ENCODE data around the gene CRYBA2. TPM values are rescaled to one million over a fixed set of nuclear protein-coding genes. Genes with fewer than 3 reads are reported as not detected.
A peak's percentile ranks its signal among the peaks of the same experiment; 100 is the strongest.

Gene CRYBA2
- total RNA-seq, 1 donor from 2014 or later: not detected

GRCh38 chr2:219030177-219030940, 37.1 kb upstream of the CRYBA2 start:
- H3K27me3 ChIP-seq (ENCODE audit: low read depth): peaks cover 91% of the 10 kb centered on the region
- no peaks in the 10 kb centered on the region for H3K36me3 ChIP-seq
- no peak overlapping the region for H3K27ac ChIP-seq (replicated peaks)
- no peak for DNase-seq
- no peak overlapping the region for H3K4me3 ChIP-seq
- H3K4me1 ChIP-seq: no peaks in the 10 kb centered on the region
- TF ChIP-seq CTCF (IDR thresholded peaks at IDR 0.05; ENCODE audit: borderline replicate concordance): no peak
- H3K9me3 ChIP-seq (replicated peaks): no peaks in the 10 kb centered on the region
- intact Hi-C loops (cut with micrococcal nuclease): no loop called here

GRCh38 chr2:219029829-219030165, 36.6 kb upstream of the CRYBA2 start:
- H3K36me3 ChIP-seq: no peaks in the 10 kb centered on the region
- H3K27ac ChIP-seq (replicated peaks): no peak overlapping the region
- no peak overlapping the region for H3K4me3 ChIP-seq
- intact Hi-C loops (cut with micrococcal nuclease): no loop called here
- peak; percentile 97 for TF ChIP-seq CTCF (IDR thresholded peaks at IDR 0.05; ENCODE audit: borderline replicate concordance)
- no peaks in the 10 kb centered on the region for H3K4me1 ChIP-seq
- peaks cover 88% of the 10 kb centered on the region for H3K27me3 ChIP-seq (ENCODE audit: low read depth)
- DNase-seq: peak; percentile 70
- H3K9me3 ChIP-seq (replicated peaks): no peaks in the 10 kb centered on the region

GRCh38 chr2:219028996-219029828, 36.0 kb upstream of the CRYBA2 start:
- no peak overlapping the region for H3K4me3 ChIP-seq
- no peaks in the 10 kb centered on the region for H3K36me3 ChIP-seq
- H3K9me3 ChIP-seq (replicated peaks): no peaks in the 10 kb centered on the region
- H3K4me1 ChIP-seq: no peaks in the 10 kb centered on the region
- no peak for DNase-seq
- peaks cover 88% of the 10 kb centered on the region for H3K27me3 ChIP-seq (ENCODE audit: low read depth)
- intact Hi-C loops (cut with micrococcal nuclease): no loop called here
- H3K27ac ChIP-seq (replicated peaks): no peak overlapping the region
- TF ChIP-seq CTCF (IDR thresholded peaks at IDR 0.05; ENCODE audit: borderline replicate concordance): no peak

GRCh38 chr2:219028141-219028540, 34.9 kb upstream of the CRYBA2 start:
- no peak for TF ChIP-seq CTCF (IDR thresholded peaks at IDR 0.05; ENCODE audit: borderline replicate concordance)
- Histone ChIP-seq H3K27me3 (ENCODE audit: low read depth) (peaks cover 88% of the 10 kb centered on the region), H3K27ac (replicated peaks) (no peak overlapping the region), H3K4me3 (no peak overlapping the region), H3K36me3 (no peaks in the 10 kb centered on the region), H3K4me1 (no peaks in the 10 kb centered on the region), H3K9me3 (replicated peaks) (no peaks in the 10 kb centered on the region)
- DNase-seq: no peak
- intact Hi-C loops (cut with micrococcal nuclease): no loop called here

GRCh38 chr2:219027511-219028055, 34.4 kb upstream of the CRYBA2 start:
- Histone ChIP-seq H3K36me3 (no peaks in the 10 kb centered on the region), H3K27me3 (ENCODE audit: low read depth) (peaks cover 88% of the 10 kb centered on the region), H3K9me3 (replicated peaks) (no peaks in the 10 kb centered on the region), H3K4me1 (no peaks in the 10 kb centered on the region), H3K27ac (replicated peaks) (no peak overlapping the region), H3K4me3 (no peak overlapping the region)
- no peak for DNase-seq
- intact Hi-C loops (cut with micrococcal nuclease): no loop called here
- no peak for TF ChIP-seq CTCF (IDR thresholded peaks at IDR 0.05; ENCODE audit: borderline replicate concordance)

All from left ventricle myocardium inferior (tissue), 1 donor.